OCI-LY1 (cell line): ENCODE measurements around the gene TMEM179B.

Source experiments
- CTCF ChIP-seq: fragments of 200-600 bp; sonication (generic), shearing (Covaris generic); IDR thresholded peaks from 2 replicates; pipeline ENCODE4 v1.5.1; 2017; ENCODE audit warnings: mild to moderate bottlenecking, antibody characterized with exemption, low read length, moderate library complexity, mixed read lengths
- EZH2 ChIP-seq: fragments of 200-600 bp; sonication (generic), shearing (Covaris generic); IDR thresholded peaks from 2 replicates; pipeline ENCODE4 v1.8.0; 2017; ENCODE audit warnings: borderline replicate concordance, mixed run types, mild to moderate bottlenecking, antibody characterized with exemption, low read length, moderate library complexity, mixed read lengths

DNA sequence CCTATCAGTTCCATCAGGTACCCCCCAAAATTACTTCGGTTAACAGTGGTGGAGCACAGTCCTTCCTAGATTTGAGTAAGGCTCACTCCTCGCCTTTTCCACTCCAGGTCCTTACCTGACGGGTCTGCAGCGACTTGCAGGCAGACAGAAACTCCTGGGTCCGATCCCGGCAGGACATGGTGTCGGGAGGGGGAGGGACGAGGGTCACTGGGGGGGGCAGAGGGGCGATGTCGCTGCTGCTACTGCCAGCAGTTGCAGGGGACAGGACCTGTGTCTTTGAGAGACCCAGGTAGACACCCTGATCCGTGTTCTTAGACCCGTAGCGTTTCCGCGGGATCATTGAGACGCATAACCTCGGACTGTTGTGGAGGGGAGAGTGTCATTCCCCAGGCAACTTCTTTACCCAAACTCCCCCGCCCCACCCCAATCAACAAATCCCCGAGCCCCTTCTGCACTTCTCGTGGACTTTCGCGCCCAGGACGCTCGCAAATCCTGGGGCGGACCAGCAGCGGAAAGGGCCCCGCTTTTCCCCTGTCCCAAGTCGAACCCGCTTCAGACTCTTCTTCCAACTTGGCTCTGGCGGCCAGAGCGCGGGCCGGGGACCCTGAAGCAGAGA, 43.8 kb downstream of the TMEM179B start:
- TF ChIP-seq CTCF (no peak), EZH2 (no peak)
